Bronchial epithelial cell (primary cell): ENCODE data around the gene ANKK1. TPM values are rescaled to one million over a fixed set of nuclear protein-coding genes. Genes with fewer than 3 reads are reported as not detected.

Experiments
- DNase-seq: peaks from one replicate; pipeline ENCODE4 v3.0.0-alpha.2; 2010; ENCODE audit warnings: low read depth
- FAIRE-seq: peaks from 2 replicates; lab custom pipeline; 2011; peaks lifted over from hg19 to GRCh38; lab: Jason Lieb, UNC
- H3K27me3 ChIP-seq: 2 replicates; pipeline ENCODE4 v1.5.1; 2011; ENCODE audit warnings: low read length; ENCODE audit not compliant: control insufficient read depth, insufficient read depth
- H3K36me3 ChIP-seq: 2 replicates; pipeline ENCODE4 v1.5.1; 2011; ENCODE audit warnings: low read length; ENCODE audit not compliant: control insufficient read depth, insufficient read depth
- H3K4me3 ChIP-seq: 2 replicates; pipeline ENCODE4 v1.5.1; 2011; ENCODE audit warnings: mild to moderate bottlenecking, low read depth, low read length, control low read depth
- total RNA-seq: library from RNA; depleted of rRNA; stranded (reverse); fragments of >200 nt; gene quantifications from 2 replicates; pipeline ENCODE4 v1.2.1, GENCODE V29; 2014
- TF ChIP-seq, protein P1 (sequence below): IDR thresholded peaks from 2 replicates; pipeline ENCODE4 v1.5.1; 2011; ENCODE audit warnings: mild to moderate bottlenecking, moderate library complexity, low read length, control low read depth, inconsistent platforms; ENCODE audit not compliant: insufficient read depth, severe bottlenecking

Gene ANKK1
- total RNA-seq, 1 donor from 2014 or later: 0.26 TPM

GRCh38 chr11:113392236-113392921, 4.8 kb downstream of the ANKK1 start:
- Histone ChIP-seq H3K4me3 (no peak overlapping the region), H3K36me3 (no peaks in the 10 kb centered on the region), H3K27me3 (no peaks in the 10 kb centered on the region)
- TF ChIP-seq, protein P1, sequence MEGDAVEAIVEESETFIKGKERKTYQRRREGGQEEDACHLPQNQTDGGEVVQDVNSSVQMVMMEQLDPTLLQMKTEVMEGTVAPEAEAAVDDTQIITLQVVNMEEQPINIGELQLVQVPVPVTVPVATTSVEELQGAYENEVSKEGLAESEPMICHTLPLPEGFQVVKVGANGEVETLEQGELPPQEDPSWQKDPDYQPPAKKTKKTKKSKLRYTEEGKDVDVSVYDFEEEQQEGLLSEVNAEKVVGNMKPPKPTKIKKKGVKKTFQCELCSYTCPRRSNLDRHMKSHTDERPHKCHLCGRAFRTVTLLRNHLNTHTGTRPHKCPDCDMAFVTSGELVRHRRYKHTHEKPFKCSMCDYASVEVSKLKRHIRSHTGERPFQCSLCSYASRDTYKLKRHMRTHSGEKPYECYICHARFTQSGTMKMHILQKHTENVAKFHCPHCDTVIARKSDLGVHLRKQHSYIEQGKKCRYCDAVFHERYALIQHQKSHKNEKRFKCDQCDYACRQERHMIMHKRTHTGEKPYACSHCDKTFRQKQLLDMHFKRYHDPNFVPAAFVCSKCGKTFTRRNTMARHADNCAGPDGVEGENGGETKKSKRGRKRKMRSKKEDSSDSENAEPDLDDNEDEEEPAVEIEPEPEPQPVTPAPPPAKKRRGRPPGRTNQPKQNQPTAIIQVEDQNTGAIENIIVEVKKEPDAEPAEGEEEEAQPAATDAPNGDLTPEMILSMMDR: no peak
- DNase-seq (no peak), FAIRE-seq (peak; percentile 32)

DNA sequence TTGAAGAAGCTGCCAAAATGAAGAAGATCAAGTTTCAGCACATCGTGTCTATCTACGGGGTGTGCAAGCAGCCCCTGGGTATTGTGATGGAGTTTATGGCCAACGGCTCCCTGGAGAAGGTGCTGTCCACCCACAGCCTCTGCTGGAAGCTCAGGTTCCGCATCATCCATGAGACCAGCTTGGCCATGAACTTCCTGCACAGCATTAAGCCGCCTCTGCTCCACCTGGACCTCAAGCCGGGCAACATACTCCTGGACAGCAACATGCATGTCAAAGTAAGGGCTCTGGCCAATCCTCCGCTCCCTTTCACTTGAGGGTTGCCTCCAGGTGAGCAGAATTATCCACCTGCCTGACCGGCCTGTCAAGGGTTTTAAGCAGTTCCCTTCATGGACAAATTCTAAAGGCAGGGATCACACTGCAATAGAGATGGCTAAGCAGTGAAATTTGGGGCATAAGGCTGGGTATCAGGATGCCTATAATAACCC, 6.0 kb downstream of the ANKK1 start:
- TF ChIP-seq, protein P1: no peak
- Histone ChIP-seq H3K36me3 (no peaks in the 10 kb centered on the region), H3K4me3 (no peak overlapping the region), H3K27me3 (no peaks in the 10 kb centered on the region)
- DNase-seq (no peak), FAIRE-seq (no peak)

DNA sequence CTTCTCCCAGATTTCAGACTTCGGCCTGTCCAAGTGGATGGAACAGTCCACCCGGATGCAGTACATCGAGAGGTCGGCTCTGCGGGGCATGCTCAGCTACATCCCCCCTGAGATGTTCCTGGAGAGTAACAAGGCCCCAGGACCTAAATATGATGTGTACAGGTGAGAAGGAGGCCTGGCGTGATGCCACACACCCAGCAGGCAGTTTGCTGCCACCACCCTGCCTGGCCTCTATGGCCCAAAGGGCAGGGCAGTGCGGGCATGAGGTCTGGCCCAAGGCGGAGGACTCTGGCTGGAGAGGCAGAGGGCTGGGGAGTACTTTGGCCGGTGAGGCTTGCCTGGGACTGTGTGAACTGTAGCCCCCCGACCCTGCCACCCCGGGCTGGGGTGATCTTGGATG, 7.3 kb downstream of the ANKK1 start:
- FAIRE-seq (no peak), DNase-seq (no peak)
- TF ChIP-seq, protein P1: no peak
- no peaks in the 10 kb centered on the region for H3K36me3 ChIP-seq
- no peak overlapping the region for H3K4me3 ChIP-seq
- no peaks in the 10 kb centered on the region for H3K27me3 ChIP-seq

DNA sequence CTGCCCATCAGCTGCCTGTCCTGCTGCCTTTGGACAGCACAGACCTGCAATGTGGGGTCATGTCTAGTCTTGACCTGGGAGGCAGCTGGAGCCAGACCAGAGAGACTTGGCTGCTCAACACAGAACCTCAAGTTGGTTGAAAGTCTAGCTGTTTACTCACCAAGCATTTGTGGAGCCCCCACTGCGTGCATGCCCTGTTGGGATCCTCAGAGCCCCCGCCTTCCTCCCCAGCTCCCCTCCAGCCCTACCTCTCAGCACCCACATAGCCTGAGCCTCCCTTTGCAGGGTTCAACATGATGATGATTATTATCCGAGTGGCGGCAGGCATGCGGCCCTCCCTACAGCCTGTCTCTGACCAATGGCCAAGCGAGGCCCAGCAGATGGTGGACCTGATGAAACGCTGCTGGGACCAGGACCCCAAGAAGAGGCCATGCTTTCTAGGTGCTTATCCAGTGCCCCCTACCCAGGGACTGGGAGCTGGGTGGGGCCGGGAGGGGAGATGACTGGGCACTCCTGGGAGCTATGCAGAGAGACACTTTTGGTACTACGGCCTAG, 8.3 kb downstream of the ANKK1 start:
- no peak for FAIRE-seq
- Histone ChIP-seq H3K36me3 (no peaks in the 10 kb centered on the region), H3K4me3 (no peak overlapping the region), H3K27me3 (no peaks in the 10 kb centered on the region)
- no peak for DNase-seq
- TF ChIP-seq, protein P1: no peak

DNA sequence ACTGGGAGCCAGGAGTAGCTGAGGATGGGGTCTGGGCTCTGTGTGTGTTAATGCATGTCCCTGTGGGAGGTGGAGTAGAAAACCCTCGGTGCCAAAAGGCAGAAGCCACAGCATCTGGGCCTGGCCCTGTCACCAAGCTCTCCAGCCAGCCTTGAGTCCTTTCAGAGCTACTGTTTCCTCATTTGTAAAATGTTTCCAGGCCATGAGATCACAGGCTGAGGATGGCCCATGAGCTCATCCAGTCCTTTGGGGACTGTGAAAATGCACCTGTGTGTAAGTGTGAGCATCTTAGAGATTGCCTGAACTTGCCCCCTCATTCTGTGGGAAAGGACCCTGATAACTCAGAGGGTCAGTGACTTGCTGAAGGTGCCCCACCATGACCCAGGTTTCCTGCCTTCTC, 9.1 kb downstream of the ANKK1 start:
- FAIRE-seq (no peak), DNase-seq (no peak)
- H3K27me3 ChIP-seq: no peaks in the 10 kb centered on the region
- no peaks in the 10 kb centered on the region for H3K36me3 ChIP-seq
- TF ChIP-seq, protein P1: no peak
- no peak overlapping the region for H3K4me3 ChIP-seq
